ENCODE measurements around the gene ITPR1. TPM values are rescaled to one million over a fixed set of nuclear protein-coding genes. Genes with fewer than 3 reads are reported as not detected.
"Not testable (repeated sequence)": the region's sequence is repeated elsewhere in the genome, so short reads cannot be mapped to it uniquely, and the experiment has no call there.

ITPR1 gene
- total RNA-seq, 2 donors from 2014 or later: 254 to 283 TPM

GRCh38 chr3:4758957-4759656 lies 266.0 kb downstream of the ITPR1 start:
- Histone ChIP-seq H3K27me3 (replicated peaks; ENCODE audit: insufficient read depth) (no peaks in the 10 kb centered on the region), H3K4me1 (ENCODE audit: control insufficient read depth in 1 of 2, low read depth in 2 of 2) (no peaks in the 10 kb centered on the region), H3K36me3 (peaks cover 20% of the 10 kb centered on the region), H3K4me3 (no peak overlapping the region), H3K9me3 (no peaks in the 10 kb centered on the region), H3K27ac (no peak overlapping the region)
- TF ChIP-seq, protein P1, sequence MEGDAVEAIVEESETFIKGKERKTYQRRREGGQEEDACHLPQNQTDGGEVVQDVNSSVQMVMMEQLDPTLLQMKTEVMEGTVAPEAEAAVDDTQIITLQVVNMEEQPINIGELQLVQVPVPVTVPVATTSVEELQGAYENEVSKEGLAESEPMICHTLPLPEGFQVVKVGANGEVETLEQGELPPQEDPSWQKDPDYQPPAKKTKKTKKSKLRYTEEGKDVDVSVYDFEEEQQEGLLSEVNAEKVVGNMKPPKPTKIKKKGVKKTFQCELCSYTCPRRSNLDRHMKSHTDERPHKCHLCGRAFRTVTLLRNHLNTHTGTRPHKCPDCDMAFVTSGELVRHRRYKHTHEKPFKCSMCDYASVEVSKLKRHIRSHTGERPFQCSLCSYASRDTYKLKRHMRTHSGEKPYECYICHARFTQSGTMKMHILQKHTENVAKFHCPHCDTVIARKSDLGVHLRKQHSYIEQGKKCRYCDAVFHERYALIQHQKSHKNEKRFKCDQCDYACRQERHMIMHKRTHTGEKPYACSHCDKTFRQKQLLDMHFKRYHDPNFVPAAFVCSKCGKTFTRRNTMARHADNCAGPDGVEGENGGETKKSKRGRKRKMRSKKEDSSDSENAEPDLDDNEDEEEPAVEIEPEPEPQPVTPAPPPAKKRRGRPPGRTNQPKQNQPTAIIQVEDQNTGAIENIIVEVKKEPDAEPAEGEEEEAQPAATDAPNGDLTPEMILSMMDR (IDR thresholded peaks at IDR 0.05): no peak
- ATAC-seq (ENCODE audit: insufficient number of reproducible peaks, low FRiP score, low read depth) (no peak), DNase-seq (ENCODE audit: low spot score) (no peak)

DNA sequence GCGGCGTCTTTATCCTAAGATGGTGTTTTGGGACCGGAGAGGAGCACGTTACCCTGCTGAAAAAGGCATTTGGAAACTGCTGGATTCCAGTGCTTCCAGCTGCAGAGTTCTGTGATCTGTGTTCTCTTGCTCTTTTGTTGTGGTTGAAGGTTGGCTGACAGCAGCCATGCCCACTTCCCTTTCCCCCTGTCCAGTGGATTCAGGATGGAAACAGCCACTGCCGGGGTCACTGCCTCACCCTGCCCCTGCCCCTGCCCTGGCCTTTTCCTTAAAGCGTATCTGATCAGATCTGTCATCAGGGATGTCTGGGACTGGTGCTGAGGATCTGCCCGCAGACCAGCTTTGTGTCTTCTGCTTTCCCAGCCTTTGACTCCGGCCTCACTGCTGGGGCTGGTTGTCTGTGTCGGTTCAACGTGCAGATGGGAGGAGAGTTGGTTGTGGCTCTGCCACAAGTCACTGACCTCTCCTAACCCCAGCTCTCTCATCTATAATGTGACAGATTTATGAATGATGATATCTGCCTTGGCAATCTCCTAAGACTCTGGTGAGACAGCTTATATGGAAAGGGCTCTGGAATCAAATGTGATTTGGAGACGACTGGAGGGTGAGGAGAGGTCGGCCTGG lies 266.7 kb downstream of the ITPR1 start:
- Histone ChIP-seq H3K9me3 (no peaks in the 10 kb centered on the region), H3K36me3 (peaks cover 20% of the 10 kb centered on the region), H3K27me3 (replicated peaks; ENCODE audit: insufficient read depth) (no peaks in the 10 kb centered on the region), H3K4me3 (no peak overlapping the region), H3K4me1 (ENCODE audit: control insufficient read depth in 1 of 2, low read depth in 2 of 2) (no peaks in the 10 kb centered on the region), H3K27ac (no peak overlapping the region)
- ATAC-seq (ENCODE audit: insufficient number of reproducible peaks, low FRiP score, low read depth): no peak
- DNase-seq (ENCODE audit: low spot score): no peak
- TF ChIP-seq, protein P1 (IDR thresholded peaks at IDR 0.05): no peak

GRCh38 chr3:4761759-4762158 lies 268.6 kb downstream of the ITPR1 start:
- TF ChIP-seq, protein P1 (IDR thresholded peaks at IDR 0.05): no peak
- H3K27me3 ChIP-seq (replicated peaks; ENCODE audit: insufficient read depth): no peaks in the 10 kb centered on the region
- no peak overlapping the region for H3K27ac ChIP-seq
- H3K4me1 ChIP-seq (ENCODE audit: control insufficient read depth in 1 of 2, low read depth in 2 of 2): no peaks in the 10 kb centered on the region
- no peak overlapping the region for H3K4me3 ChIP-seq
- peaks cover 20% of the 10 kb centered on the region for H3K36me3 ChIP-seq
- no peak for ATAC-seq (ENCODE audit: insufficient number of reproducible peaks, low FRiP score, low read depth)
- no peak for DNase-seq (ENCODE audit: low spot score)
- H3K9me3 ChIP-seq: no peaks in the 10 kb centered on the region

GRCh38 chr3:4762481-4763230 lies 269.5 kb downstream of the ITPR1 start:
- H3K27me3 ChIP-seq (replicated peaks; ENCODE audit: insufficient read depth); DNase-seq (ENCODE audit: low spot score); H3K27ac ChIP-seq; H3K9me3 ChIP-seq; ATAC-seq (ENCODE audit: insufficient number of reproducible peaks, low FRiP score, low read depth); H3K4me3 ChIP-seq; H3K4me1 ChIP-seq (ENCODE audit: control insufficient read depth in 1 of 2, low read depth in 2 of 2): not testable (repeated sequence)
- peaks cover 19% of the 10 kb centered on the region for H3K36me3 ChIP-seq

DNA sequence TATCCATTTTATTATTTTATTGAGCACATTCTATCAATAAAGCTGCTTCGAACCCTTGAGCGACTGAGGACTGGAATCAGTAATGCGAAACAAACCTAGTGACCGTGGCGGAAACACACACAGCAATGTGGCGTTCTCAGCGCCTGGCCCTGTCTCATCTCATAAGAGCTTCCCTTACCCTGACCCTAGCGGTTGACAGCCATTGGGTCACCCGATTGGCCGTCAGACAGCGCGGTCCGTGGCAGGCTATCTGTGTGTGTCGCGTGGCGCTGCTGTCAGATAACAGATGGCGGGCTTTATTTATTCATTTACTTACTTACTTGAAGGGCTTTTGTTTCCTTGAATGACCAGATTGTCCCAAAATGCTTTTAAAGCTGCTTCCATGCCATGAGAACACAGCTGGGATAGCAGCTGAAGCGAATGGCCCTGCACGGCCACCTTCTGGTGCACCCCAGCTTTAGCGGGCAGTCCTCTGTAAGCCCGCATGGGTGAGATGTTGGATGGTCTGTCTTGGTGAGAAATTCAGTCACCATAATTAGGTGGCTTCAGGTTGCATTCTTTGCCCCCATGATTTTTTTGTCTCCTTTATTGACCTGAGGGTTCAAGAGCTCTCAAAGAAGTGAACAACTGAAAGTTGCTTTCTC lies 270.6 kb downstream of the ITPR1 start:
- H3K27ac ChIP-seq: no peak overlapping the region
- no peaks in the 10 kb centered on the region for H3K27me3 ChIP-seq (replicated peaks; ENCODE audit: insufficient read depth)
- TF ChIP-seq, protein P1 (IDR thresholded peaks at IDR 0.05): no peak
- H3K4me1 ChIP-seq (ENCODE audit: control insufficient read depth in 1 of 2, low read depth in 2 of 2): no peaks in the 10 kb centered on the region
- no peaks in the 10 kb centered on the region for H3K9me3 ChIP-seq
- no peak for DNase-seq (ENCODE audit: low spot score)
- no peak for ATAC-seq (ENCODE audit: insufficient number of reproducible peaks, low FRiP score, low read depth)
- no peak overlapping the region for H3K4me3 ChIP-seq
- peaks cover 19% of the 10 kb centered on the region for H3K36me3 ChIP-seq

All from thoracic aorta (tissue), 2 donors.